ENCODE results near the gene RBCK1.

DNA sequence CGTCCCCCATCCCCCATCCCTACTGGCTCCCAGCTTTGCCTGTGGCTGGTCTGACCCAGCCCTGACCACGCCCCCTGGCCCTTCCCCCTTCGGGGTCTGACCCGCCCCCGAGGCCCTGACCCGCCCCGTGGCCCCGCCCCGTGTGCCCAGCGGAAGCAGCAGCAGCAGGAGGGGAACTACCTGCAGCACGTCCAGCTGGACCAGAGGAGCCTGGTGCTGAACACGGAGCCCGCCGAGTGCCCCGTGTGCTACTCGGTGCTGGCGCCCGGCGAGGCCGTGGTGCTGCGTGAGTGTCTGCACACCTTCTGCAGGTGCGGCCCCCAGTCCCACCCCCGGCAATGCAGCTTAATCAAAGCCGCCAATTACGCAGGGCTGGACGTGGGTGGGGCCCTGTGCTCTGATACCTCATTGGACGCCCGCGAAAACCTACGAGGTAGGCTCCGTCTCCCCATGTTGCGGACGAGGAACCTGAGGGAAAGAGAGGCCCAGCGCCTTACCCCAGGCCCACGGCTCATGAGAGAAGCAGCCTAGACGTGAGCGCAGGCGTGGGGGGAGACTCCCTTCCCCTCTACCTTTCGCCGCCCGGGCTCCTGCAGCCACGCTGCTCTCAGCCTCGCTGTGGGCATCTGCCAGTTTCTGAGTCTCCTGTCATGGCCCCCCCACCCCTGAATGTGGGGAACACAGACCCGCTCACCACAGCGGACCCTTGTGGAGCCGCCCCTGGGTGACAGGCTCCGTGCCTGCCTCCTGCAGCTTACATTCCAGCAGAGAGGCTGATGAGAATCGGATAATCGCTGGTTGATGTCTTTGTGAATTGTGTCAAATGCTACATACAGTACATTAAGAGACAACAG lies 12.8 kb downstream of the RBCK1 start:
- TF ChIP-seq, protein P1, sequence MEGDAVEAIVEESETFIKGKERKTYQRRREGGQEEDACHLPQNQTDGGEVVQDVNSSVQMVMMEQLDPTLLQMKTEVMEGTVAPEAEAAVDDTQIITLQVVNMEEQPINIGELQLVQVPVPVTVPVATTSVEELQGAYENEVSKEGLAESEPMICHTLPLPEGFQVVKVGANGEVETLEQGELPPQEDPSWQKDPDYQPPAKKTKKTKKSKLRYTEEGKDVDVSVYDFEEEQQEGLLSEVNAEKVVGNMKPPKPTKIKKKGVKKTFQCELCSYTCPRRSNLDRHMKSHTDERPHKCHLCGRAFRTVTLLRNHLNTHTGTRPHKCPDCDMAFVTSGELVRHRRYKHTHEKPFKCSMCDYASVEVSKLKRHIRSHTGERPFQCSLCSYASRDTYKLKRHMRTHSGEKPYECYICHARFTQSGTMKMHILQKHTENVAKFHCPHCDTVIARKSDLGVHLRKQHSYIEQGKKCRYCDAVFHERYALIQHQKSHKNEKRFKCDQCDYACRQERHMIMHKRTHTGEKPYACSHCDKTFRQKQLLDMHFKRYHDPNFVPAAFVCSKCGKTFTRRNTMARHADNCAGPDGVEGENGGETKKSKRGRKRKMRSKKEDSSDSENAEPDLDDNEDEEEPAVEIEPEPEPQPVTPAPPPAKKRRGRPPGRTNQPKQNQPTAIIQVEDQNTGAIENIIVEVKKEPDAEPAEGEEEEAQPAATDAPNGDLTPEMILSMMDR (IDR thresholded peaks at IDR 0.05) = no peak
- no peak for TF ChIP-seq POLR2AphosphoS5 (IDR thresholded peaks at IDR 0.05)
- no peak for TF ChIP-seq POLR2A (IDR thresholded peaks at IDR 0.05)
- no peak for TF ChIP-seq EP300 (IDR thresholded peaks at IDR 0.05)
